Stimulated activated naive CD8-positive, alpha-beta T cell treated with anti-CD3 and anti-CD28 coated beads, Interleukin-15, Interleukin-2, amounts not matched to agents 100 U/mL and 50 U/mL, for 24 hours (primary cell): ENCODE data around the gene CCDC27.
"Not testable (repeated sequence)": the region's sequence is repeated elsewhere in the genome, so short reads cannot be mapped to it uniquely, and the experiment has no call there.

Experiments used
- ATAC-seq: fragments of 150-1000 bp; cut with Tn5 transposase; one replicate; pipeline ENCODE4 v1.10.0; 2021
- DNase-seq: peaks from one replicate; pipeline ENCODE4 v3.0.0; 2021

Gene CCDC27

DNA sequence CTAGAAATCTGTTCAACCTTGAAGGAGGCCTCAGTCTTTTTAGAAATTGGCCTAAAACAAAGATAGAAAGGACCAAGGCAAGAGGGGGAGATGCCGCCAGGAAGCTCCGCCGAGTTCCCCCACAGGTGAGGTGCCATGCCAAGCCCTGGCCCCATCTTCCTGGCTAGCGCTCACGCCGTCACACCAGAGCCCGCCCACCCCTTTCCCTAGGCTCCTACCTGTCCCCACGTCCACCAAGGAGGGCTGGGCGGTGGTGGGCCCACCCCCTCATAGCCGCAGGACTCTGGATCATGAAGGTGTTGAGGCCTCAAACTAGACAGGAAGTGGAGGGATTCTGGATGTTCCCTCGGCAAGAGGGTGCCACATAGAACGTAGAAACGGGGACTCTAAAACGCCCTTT lies 15.5 kb upstream of the CCDC27 start:
- ATAC-seq (no peak), DNase-seq (no peak)

DNA sequence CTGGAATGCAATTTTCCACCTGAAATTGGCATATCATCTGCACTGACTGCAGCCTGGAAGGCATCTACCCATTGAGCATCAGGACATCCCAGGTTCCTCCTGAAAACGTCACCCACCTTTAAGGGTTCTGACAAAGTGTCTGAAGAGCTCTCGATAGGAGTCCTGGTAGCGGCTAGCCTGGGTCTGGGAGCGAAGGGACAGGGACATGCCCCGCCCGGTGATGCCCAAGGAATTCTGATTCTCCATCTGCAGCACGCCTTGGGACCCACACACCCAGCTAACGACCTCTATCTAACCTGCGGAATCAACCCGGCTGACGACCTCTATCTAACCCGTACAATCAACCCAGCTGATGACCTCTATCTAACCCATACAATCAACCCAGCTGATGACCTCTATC lies 13.3 kb upstream of the CCDC27 start:
- ATAC-seq, result no peak

DNA sequence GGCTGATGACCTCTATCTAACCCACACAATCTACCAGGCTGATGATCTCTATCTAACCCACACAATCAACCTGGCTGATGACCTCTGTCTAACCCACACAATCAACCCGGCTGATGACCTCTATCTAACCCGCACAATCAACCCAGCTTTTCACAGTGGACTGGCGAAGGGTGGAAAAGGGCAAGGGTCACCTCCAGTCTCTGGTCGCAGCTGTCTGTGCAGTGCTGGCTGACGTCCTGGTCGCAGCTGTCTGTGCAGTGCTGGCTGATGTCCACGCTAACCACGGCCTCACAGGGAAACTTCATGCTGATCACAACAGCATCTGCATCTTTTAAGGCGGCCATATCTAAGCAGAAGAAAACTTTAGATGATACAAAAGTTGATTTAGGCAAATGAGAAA lies 12.2 kb upstream of the CCDC27 start:
- ATAC-seq (no peak), DNase-seq (no peak)

More for the DNA sequence above, 13.3 kb upstream of the CCDC27 start:
- no peak for DNase-seq

DNA sequence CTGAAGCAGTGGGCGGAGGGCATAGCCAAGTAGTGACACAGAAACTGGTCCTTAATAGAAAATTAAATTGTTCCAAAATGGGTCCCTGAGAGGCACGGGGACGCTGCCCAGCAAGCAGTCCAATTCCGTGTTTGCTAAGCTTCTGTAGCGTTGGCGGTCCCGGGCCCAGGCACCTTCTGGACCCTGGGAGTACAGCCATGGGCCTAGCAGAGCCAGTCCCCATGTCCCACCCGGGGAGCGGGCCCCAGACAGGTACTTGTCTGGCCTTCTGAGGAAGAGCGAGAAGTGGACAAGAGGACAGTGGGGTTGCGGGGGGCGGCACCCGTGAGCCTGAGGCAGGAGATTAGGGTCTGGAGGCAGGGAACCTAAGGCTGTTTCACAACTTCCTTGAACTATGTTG lies 11.5 kb upstream of the CCDC27 start:
- ATAC-seq (no peak), DNase-seq (no peak)

DNA sequence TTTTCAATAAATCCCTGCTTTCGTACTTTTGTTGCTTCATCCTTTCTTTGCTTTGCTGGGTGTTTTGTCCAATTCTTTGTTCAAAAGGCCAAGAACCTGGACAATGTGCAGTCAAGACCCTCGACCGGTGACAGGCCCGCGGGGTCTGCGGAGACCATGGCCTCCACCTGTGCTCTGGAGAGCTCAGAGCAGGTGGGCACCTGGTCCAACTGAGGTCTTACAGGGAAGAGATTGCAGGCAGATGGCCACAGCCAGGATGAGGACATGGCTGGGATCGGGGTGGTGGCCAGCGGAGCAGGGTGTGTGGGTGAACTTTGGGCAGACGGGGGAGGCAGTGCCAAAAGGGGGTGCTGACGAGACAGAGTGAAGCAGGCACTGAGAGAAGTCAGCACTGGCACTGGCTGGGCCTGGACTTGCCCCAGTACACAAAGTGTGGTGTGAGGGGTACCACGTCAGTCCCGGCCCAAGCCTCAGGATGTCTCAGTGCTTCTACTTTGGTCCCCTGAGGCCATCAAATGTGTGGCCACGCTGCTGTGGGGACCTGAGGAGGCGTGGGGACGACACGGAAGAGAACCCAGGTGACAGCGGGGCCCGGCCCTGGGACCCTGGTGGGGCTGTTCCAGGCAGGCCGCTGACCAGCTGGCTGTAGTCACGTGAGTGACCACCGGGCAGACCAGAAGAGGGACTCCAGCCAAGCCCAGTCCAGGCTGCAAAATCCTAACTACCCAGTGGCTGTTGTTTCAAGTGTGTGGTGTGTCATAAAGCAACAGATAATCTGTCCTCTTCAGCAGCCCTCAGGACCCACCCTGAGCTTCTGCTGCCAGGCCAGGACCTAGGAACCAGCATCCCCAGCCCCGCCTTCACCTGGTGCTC lies 10.4 kb upstream of the CCDC27 start:
- no peak for DNase-seq
- ATAC-seq, result no peak

DNA sequence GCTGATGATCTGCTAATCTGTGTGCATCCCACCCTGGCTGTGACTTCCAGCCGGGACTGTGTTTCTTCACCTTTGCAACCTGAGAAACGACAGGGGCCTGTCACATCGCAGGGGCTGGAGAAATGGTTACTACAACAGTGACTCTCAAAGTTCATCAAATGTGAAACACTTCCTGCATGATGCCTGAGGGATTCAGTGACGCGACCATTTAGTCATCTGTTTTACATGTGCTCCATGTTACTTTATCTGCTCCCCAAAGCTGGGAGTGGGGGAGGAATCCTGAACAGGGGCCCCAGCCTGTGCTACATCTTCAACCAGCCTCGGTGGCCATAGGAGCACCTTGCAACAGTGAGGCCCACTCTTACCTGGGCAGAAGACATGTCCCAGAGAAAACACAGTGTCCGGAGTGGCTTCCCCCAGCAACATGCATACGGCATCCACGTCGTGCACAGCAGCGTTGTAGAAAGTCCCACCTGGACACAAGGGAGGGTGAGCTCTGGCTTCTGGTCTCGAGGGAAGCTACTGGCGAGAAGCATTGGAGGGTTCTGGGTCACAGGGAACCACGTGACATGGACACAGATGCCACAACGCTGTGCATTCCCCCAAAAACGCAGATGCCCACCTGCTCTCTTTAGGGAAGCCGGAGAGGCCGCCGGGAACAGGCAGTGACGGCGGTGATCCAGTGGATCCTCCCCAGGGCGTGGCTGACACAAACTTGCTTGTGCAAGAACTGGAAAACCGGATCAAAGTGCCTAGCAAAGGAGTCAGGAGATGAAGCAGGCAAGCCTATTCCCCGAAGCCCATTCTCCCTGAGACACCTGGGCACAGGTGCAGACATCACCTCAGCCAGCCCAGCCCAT lies 9.6 kb upstream of the CCDC27 start:
- ATAC-seq (no peak), DNase-seq (no peak)

DNA sequence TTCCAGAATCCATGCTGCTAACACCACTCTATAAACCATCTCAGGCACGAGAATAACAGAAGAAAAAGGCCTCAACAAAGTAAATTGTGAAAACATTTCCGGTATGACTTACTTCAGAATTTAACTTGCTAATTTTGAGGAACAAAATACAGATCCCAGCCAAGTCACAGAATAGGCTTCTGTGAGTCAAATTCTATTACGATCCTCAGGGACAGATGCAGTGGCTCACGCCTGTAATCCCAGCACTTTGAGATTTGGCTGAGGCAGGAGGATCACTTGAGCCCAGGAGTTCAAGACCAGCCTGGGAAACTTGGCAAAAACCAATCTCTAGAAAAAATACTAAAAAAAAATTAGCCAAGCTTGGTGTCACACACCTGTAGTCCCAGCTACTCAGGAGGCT lies 8.8 kb upstream of the CCDC27 start:
- DNase-seq (no peak), ATAC-seq (no peak)

DNA sequence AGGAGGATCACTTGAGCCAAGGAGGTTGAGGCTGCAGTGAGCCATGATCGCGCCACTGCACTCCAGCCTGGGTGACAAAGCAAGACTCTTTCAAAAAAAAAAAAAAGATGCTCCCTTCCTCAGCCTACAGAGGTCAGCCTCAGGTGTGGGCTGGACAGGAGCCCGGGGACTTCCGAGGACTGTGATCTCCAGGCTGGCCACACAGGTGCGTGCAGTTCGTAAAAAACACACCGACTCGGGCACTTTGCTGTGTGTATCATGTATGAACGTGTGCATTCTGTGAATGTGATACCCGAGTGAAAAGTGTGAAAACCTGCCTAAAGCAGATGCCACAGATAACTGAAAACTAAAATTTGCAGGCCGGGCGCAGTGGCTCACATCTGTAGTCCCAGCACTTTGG lies 8.4 kb upstream of the CCDC27 start:
- ATAC-seq, result no peak
- DNase-seq, result no peak

DNA sequence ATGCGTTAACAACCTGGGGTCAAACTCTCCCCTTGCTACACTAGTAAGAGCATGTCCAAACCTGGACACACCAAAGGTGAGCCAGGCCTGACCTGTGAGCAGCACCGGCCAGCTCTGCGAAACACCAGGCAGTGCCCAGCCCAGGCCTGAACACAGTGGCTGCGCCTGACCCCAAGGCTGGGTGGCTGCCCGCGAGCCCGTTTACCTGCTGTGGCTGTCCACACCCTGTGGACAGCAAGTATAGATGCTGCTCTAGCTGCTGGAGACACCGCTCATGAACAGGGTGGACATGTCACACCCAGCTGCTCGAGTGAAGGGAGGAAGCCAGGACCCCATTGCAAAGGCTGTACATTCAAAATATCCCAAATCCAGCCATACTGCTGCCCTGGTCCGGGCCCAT lies 7.6 kb upstream of the CCDC27 start:
- no peak for ATAC-seq

DNA sequence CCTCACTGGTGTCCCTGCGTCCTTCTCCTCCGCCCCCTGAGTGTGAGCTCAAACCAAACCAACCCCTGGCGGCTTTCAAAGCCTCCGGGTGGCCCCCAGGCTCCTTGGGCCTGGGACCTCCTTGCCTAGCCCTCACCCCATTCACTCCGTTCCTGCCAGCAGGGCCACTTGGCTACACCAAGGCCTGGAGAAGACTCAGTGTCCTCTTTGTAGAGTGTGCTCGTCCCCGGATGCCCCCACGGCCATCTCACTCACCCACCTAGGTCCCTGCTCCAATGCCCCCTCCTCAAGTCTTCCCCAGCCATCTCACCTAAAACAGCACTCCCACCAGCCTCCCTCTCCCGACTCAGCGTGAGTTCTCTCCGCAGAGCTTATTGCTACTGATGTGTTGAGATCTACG lies 7.2 kb upstream of the CCDC27 start:
- ATAC-seq (no peak), DNase-seq (no peak)

More for the DNA sequence above, 7.6 kb upstream of the CCDC27 start:
- DNase-seq, result no peak

DNA sequence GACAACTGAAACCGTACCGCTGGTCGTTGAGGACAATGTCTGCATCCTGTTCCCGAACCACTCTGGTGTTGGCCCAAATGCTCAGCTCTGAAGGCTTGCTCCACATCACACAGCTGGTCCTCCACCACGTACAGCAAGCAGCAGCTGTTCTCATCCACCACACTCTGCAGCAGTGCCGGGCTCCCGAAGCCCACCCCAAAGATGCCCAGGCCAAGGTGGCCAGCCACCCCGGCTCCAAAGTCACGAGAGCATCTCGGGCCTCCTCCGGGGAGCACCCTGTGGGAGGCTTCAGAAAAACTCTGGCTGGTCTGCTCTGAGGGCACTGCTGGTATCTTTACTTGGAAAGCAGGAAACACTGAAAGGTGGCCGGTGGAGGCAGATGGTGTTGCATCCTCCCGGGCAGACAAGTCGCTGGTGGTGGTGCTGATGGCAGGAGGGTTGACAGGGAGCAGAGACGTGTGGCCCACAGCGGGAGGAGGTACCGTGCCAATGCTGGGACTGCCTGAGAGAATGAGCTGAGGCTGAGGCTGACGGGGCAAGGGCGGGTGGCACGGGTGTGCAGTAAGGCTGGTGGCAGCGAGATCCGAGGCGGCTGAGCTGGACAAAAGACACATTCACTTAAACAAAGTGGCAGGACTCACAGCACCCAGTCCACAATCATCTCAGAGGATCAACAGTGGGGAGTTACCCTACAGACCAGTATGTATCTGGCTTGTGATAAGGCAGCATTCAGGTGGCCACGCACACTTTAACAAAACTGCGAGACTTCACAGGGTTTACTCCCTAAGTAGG lies 6.5 kb upstream of the CCDC27 start:
- ATAC-seq (no peak), DNase-seq (no peak)

DNA sequence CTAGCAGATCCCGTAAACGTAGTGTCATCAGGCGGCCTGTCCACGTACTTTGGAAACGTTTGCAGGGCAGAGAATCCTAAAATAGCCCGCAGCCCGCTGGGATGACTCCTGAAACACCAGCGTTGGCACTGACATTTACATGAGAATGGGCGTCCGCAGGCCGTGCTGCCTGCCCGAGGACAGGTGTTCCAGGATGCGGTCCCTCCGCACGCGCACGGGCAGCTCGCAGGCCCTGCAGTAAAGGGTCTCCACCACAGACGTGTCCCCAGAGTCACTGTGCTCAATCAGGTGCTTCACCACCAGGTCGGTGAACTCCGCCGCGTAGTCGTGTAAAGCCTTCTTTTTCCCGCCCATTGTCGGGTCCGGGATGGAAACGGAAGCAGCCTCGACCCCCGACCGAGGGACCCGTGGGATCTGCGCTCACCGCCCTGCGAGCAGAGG lies 5.8 kb upstream of the CCDC27 start:
- no peak for ATAC-seq
- no peak for DNase-seq

DNA sequence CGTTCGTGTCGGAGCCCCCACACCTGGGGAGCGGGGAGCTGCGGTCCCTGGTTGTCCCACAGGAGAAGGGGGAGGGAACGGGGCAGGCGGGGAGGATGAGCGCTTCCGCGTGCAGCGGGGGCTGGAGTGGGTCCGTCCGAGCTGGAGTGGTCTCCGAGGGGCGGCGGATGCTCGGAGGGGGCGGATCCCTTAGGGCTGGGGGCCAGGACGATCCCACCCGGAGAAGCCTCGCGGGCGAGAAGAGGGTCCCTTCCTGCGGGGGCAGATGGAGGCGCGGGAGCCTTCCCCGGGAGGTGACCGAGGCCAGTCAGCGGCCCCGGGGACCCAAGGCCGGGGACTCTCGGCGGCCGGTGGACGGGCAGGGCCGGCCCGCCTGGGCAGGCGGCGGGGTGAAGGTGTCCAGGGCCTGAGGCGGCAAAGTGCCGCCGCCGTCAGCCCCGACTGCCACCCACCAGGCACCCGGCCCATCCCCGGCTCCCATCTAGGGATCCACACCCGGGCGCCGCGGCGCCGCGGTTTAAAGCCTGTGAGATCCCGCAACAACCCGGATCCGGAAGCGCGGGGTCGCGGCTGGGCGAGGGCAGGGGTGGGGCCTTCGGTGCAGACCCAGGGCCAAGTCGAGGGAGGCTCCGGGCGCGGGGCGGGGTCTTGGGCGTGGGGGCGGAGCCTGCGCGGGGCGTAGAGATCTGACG lies 5.3 kb upstream of the CCDC27 start:
- ATAC-seq, result peak; percentile 96
- DNase-seq, result peak; percentile 92

DNA sequence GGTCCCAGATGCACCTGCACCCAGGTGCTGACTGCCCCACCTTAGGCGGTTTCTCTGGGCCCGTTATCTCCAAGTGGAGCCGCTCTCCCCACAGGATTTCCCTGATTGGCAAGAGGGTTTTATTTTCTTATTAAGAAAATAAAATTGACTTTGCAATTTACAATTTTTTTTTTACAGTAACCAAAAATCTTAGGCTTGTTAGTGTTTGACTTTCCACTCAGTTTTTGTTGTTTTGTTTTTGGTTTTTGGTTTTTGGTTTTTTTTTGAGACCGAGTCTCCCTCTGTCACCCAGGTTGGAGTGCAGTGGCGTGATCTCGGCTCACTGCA lies 4.8 kb upstream of the CCDC27 start:
- ATAC-seq (no peak), DNase-seq (no peak)

DNA sequence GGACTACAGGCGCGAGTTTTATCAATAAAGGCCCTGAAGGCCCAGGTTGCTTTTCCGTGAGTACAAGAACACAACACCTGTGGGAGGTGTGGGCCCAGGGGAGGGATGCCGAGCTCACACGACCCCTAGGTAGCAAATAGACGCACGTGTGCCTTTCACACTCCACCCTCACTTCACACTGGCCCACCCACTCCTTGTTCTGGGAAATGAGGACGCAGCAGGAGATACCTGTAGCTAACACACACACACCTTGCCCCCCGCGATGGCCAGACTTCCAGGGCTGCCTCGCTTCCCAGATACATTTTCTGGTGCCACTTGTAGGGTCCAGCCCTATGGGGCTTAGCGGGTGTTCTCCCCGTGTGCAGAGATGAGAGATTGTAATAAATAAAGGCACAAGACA lies 4.3 kb upstream of the CCDC27 start:
- DNase-seq (no peak), ATAC-seq (no peak)

DNA sequence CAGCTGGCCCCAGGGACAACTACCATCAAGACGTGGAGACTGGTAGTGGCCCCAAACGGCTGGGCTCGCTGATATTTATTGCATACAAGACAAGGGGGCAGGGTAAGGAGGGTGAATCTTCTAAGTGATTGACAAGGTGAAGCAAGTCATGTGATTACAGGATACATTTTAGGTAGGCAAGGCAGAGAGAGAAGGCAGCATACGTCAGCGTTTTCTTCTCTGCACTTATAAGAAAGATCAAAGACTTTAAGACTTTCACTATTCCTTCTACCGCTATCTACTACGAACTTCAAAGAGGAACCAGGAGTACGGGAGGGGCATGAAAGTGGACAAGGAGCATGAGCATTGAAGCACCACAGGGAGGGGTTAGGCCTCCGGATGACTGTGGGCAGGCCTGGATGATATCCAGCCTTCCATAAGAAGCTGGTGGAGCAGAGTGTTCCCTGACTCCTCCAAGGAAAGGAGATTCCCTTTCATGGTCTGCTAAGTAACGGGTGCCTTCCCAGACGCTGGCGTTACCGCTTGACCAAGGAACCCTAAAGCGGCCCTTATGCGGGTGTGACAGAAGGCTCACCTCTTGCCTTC lies 3.8 kb upstream of the CCDC27 start:
- DNase-seq, ATAC-seq: not testable (repeated sequence)

DNA sequence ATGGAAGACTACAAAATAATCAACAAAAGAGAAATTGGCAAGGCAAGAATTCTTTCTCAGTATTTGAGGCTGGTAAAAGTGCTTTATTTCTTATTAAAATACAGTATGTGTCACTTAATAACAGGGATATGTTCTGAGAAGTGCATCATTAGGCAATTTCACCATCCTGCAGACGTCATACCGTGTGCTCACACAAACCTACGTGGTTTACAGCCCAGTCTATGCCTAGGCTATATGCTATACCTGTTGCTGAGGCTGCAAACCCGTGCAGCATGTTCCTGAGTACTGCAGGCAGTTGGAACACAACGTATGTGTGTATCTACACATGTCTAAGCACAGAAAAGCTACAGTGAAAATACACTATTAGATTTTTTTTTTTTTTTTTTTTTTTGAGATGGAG lies 2.7 kb upstream of the CCDC27 start:
- DNase-seq, result no peak
- no peak for ATAC-seq

DNA sequence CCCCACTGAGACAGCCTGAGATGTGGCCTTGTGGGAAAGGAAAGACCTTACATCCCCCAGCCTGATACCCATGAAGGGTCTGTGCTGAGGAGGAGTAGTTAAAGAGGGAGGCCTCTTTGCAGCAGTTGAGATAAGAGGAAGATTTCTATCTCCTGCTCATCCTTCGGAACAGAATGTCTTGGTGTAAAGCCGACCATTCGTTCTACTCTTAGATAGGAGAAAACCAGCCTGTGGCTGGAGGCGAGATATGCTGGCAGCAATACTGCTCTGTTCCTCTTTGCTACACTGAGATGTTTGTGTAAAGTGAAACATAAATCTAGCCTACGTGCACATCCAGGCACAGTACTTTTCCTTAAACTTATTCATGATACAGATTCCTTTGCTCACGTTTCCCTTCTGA lies 1.5 kb upstream of the CCDC27 start:
- ATAC-seq (no peak), DNase-seq (no peak)

DNA sequence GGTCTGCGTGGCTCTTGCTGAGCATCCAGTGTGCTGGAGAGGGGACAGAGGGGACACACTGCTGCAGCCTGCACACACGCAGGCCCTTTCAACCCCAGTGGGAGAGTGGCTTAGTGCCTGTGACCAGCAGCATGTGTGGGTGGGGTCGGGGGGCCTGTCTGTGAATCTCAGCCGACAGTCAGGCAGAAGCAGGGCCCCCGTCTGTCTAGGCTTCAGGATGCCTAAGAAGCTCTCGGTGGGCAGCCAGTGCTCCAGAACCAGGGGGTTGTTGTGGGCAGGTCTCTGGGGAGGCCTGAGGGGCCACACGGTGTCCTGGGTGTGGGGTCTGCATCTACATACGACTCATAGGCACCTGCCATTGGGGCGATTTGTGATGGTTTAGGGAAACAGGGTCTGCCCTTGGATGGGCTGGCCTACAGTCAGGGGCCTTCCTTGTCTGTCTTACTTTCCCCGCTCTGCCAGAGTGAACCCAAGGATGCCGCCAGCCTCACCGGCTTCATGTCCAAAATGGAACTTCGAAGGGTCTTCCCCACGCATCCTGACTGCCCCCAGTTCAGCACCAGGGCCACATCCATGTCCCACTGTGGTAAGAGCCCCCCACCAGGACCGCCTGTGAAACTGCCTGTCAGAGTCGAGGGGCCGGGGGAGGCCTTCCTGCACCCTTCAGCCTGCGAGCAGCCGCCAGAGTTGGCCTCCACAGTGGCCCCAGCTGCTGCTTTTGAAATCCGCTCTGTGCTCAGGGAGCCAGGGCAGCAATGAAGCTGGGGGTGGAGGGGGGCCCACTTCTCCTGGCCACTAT lies 1.6 kb downstream of the CCDC27 start:
- DNase-seq, result no peak
- no peak for ATAC-seq

DNA sequence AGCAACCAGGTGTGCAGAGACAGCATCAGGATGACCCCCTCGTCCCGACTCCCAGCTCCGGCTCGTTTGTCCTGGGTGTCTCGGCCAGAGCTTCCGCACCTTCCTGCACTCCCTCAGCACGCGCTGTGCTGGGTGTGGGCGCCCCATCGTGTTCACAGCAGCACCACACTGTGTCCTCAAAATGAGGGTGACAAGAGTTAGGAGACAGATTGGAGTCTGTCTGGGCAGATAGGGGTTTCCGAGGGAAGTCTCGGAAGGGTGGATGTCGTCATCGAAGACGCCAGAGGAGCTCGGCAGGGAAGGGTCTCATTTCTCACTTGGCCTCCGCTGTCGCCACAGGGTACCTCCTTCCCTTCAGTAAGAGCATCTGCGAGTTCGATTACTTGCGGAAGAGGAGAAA lies 4.1 kb downstream of the CCDC27 start:
- DNase-seq (no peak), ATAC-seq (no peak)

DNA sequence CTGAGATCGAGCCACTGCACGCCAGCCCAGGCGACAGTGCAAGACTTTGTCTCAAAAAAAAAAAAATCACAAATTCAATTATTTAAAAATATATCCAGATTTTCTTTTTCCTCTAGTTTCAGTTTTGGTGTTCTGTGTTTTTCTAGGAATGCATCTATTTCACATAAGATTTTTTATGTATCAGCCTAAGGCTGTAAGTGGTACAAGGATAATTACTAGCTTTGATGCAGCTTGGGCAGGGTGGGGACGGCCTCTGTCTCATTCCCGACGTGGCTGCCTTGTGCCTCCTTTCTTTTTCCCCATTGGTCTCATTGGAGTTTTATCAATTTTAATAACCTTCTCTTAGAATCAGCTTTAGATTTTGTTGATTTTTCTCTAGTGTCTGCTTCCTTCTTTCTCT lies 6.9 kb downstream of the CCDC27 start:
- DNase-seq (no peak), ATAC-seq (no peak)
